Measurements from ENCODE around the gene SDCBP2.

The SDCBP2 gene

DNA sequence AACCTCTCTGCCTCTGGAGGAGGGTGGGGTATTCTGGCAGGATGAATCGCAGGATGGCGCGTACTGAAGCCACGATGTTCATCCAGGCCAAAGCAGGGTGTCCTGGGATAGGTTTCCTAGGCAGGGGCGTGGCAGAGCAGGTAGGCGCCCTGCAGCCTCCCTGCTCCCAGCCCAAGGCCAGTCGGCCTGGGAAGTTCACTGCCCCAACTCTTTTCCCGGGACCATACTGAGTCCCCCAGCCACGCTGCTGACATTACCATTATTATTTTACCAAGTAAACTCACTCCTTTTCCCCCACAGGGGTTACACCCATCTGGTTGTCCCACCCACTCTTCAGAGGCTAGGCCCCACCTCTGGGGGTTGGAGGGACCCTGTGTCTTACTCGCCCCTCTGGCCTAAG, 21.8 kb downstream of the SDCBP2 start:
- TF ChIP-seq GATA3 (IDR thresholded peaks at IDR 0.05; ENCODE audit: low read depth, low read length): no peak
- TF ChIP-seq GATA2 (IDR thresholded peaks at IDR 0.05; ENCODE audit: low read depth, low read length): no peak

DNA sequence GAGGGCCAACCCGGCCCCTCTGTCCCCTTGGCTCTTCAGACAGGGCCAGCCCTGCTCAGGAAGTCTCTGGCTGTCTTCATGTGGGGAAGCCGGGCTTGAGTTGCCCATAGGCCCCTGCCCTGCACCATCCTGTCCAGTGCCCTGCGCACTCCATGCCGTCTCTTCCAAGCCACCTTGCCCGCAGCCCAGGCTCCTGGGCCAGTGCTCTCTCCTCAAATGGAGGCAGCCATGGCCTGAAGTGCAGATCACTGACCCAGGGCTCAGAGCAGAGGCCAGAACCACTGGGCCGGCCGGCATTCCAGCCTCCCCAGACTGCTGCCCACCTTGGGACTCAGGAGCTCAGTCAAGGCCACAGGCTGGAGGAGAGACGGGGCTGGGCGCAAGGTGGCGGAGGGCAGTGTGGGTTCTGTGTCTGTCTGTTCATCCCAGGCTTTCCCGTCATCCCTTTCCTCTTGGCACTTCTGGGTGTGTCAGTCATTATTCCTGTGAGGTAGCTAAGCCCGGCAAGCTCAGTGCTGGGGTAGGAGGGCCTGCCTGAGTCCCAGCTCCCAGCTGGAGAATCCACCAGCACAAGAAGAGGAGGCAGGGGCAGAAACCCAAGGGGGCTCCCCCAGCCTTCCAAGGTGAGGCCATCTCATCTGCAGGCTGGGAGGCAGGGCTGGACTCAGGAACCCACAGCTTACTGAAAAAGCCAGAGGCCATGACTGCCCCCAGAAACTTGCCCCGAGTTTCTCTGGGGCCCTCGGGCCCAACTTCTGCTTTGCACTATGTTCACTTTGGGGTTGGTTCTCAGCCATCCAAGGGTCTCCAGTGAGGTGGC, 22.4 kb downstream of the SDCBP2 start:
- TF ChIP-seq GATA3 (IDR thresholded peaks at IDR 0.05; ENCODE audit: low read depth, low read length) (no peak), GATA2 (IDR thresholded peaks at IDR 0.05; ENCODE audit: low read depth, low read length) (no peak)

DNA sequence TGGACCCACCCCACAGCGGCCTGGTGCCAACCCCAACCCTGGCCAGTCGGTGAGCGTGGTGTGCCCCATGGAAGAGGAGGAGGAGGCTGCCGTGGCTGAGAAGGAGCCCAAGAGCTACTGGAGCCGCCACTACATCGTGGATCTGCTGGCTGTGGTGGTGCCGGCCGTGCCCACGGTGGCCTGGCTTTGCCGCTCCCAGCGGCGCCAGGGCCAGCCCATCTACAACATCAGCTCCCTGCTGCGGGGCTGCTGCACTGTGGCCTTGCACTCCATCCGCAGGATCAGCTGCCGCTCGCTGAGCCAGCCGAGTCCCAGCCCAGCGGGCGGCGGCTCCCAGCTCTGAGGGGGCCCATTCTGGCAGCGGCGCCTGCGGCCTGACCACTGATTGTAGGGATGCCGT, 23.2 kb downstream of the SDCBP2 start:
- TF ChIP-seq GATA2 (IDR thresholded peaks at IDR 0.05; ENCODE audit: low read depth, low read length) (no peak), GATA3 (IDR thresholded peaks at IDR 0.05; ENCODE audit: low read depth, low read length) (no peak)

DNA sequence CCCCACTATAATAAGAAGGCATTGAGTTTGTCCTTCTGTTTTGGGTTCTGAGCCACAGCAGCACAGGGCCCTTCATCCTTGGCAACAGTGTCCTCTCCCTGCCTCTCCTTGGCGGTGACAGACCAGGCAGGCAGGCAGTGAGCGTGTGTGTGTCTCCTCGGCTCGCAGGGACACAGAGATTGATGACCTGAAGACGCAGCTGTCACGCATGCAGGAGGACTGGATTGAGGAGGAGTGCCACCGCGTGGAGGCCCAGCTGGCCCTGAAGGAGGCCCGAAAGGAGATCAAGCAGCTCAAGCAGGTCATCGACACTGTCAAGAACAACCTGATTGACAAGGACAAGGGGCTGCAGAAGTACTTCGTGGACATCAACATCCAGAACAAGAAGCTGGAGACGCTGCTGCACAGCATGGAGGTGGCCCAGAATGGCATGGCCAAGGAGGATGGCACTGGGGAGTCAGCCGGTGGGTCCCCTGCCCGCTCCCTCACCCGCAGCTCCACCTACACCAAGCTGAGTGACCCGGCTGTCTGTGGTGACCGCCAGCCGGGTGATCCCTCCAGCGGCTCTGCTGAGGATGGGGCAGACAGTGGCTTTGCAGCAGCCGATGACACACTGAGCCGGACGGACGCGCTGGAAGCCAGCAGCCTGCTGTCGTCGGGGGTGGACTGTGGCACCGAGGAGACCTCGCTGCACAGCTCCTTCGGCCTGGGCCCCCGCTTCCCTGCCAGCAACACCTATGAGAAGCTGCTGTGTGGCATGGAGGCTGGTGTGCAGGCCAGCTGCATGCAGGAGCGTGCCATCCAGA, 24.0 kb downstream of the SDCBP2 start:
- TF ChIP-seq GATA2 (IDR thresholded peaks at IDR 0.05; ENCODE audit: low read depth, low read length): no peak
- no peak for TF ChIP-seq GATA3 (IDR thresholded peaks at IDR 0.05; ENCODE audit: low read depth, low read length)

DNA sequence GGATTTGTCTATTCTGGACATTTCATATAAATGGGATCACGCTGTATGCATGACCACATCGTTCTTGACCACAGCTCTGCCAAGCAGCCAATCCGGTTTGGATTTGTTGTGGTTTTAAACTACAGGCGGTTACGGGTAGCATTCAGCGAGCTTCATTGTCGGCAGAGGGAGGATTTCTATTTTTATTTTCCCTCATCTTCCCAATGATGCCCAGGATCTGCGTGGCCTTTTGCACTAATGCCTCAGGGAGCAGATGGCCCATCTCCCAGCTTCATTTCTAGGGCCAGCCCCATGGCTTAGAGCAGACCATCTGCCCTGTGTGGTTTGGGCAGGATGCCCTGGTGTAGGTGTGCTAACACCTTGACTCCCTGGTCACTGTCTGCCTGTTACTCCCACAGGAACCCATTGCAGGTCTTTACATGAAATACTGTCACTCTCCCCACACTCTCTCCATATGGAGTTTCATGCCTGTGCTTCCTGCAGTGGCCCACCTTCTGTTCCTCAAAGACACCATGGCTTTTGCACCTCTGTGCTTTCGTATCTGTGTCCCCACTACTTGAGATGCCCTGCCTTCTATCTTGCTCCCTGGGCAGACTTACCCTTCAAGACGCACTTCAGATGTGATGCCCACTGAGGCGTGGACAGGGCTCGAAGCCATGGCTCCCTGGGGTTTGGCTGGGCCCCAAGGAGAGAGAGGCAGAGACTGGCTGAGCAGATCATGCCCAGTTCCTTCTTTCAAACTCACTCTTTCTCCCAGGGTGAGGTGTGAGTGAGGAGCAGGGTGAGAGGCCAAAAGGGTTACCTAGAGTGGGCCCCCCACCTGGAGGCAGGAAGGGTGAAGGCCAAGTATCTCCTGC, 26.0 kb downstream of the SDCBP2 start:
- TF ChIP-seq GATA3 (IDR thresholded peaks at IDR 0.05; ENCODE audit: low read depth, low read length) (no peak), GATA2 (IDR thresholded peaks at IDR 0.05; ENCODE audit: low read depth, low read length) (no peak)

DNA sequence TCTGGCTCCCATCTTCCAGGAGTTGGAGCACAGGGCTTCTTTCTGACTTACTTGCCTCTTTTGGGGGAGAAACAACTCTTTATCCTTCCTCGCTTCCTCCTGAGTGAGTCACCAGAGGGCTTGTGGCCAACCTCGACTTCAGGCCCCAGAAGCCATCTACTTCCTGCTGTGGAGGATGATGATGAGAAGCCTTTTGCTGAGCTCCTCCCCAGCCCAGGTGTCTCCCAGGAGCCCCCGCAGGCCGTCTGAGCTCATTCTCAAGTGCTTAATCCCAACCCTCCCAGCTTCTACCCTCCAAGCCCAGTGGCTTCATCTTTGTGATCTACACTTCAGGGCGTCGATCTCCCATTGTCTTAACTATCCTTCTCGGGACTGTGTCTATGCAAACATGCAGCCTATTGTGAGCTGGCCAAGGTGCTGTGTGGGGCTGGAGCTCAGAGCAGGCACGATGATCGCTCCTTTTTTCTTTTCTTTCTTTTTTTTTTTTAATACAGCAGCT, 27.9 kb downstream of the SDCBP2 start:
- TF ChIP-seq GATA2 (IDR thresholded peaks at IDR 0.05; ENCODE audit: low read depth, low read length) (no peak), GATA3 (IDR thresholded peaks at IDR 0.05; ENCODE audit: low read depth, low read length) (no peak)

DNA sequence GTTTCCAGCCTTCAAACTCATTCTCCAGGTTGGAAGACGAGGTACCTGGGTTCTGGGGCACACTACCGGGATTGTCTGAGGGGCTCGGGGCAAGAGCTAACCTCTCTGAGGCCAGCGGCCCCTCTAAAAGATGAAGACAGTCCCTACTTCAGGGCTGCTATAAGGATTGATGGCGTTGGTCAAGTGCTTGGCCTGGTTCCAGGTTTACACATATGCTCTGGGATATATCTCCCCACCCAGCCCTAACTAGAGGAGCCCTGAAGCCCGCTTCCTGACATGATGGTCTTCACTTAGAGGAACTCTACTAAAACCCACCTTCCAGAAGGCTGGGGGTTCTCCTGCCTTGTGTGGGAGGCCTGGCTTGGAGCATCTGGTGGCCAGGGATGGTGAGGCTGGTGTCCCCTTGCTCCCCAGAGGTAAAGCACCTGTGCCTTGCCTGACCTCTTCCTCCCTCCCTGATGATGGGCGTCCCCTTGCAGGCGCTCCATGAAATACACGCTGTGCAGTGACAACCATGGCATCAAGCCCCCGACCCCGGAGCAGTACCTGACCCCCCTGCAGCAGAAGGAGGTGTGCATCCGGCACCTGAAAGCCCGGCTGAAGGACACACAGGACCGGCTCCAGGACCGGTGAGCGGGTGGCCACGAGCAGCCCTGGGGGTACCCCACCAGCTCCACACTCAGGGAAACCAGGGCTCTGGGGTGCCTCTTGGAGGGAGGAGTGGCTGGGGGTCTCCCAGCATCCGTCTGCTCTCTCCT, 28.7 kb downstream of the SDCBP2 start:
- TF ChIP-seq GATA2 (IDR thresholded peaks at IDR 0.05; ENCODE audit: low read depth, low read length): no peak
- no peak for TF ChIP-seq GATA3 (IDR thresholded peaks at IDR 0.05; ENCODE audit: low read depth, low read length)

DNA sequence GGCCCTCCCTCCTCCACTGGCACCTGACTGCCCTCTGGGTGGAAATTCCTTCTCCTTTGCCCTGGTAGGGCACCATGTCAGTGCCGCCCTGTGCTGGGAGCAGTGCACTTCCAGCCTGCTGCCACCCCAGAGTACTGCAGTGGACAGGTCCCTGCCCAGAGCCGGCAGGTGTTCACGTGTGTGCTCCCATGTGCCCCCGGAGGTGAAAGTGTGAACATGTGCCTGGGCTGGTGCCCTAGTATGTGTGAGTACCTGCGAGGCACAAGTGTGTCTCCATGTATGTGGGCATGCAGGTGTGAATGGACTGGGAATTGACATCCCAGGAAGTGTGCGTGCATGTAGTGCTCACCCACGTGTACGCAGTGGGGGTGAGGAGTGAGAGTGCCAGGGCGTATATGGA, 29.4 kb downstream of the SDCBP2 start:
- TF ChIP-seq GATA3 (IDR thresholded peaks at IDR 0.05; ENCODE audit: low read depth, low read length): no peak
- no peak for TF ChIP-seq GATA2 (IDR thresholded peaks at IDR 0.05; ENCODE audit: low read depth, low read length)

DNA sequence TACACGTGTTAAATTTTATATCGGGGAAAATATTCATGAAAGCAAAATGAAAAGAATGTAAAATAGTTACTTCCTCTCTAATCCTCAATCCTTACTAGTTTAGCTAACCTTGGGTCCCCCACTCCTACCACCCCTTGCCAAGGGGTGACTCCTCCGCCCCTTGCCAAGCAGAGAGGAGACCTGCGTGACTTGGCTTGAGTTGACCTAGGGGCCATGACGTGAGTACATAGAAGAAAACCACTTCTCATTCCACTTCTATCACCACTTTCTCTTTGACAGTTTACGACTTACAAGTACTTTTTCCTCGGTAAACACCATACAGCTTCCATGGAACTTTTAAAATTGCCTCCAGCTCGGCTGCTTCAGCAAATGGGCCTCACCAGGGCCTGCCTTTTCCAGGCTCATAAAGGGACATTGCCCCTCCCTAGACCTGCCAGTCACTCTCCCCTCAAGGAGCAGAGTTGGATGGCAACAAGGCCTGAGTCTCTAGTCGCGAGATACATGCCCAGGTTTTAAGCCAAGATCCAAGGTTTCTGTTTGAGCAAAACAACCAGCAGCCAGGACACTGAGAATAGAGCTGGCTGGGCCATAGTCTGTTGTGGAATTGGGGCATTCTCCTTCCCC, 29.9 kb downstream of the SDCBP2 start:
- TF ChIP-seq GATA2 (IDR thresholded peaks at IDR 0.05; ENCODE audit: low read depth, low read length) (no peak), GATA3 (IDR thresholded peaks at IDR 0.05; ENCODE audit: low read depth, low read length) (no peak)

DNA sequence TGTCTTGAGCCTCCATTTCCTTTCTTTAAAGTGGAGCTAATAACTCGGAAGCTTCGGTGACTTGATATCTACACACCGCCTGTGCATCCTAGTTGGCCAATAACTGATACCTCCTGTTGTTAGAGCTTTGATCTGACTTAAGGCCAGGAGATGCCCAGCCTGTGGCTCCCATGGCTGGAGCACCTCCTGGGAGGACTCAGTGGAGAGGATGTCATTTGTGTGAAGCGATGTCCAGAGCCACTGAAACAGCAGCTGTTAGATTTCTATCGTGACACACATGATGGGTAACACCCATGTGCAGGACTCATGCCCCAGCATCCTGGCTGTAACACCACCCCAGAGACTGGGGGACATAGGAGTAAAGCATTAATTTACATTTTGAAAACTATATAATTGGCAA, 30.8 kb downstream of the SDCBP2 start:
- TF ChIP-seq GATA2 (IDR thresholded peaks at IDR 0.05; ENCODE audit: low read depth, low read length) (no peak), GATA3 (IDR thresholded peaks at IDR 0.05; ENCODE audit: low read depth, low read length) (no peak)

DNA sequence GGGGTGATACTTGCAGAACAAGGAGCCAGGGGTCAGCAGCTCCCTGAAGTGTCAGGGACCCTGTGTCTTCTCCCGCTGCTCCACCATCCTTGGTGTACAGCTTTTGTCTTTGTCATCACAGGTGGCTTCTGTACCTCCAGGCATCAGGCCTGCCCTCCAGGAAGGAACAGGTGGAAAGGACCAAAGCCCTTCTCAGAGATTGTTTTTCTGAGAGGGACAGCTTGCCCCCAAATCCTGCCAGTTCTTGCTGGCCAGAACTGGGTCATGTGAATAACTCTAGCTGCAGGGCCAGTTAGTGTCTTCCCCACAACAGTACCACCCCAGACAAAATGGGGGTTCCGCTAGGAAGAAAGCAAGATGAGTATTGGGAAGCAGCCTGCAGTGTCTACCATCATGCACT, 31.5 kb downstream of the SDCBP2 start:
- TF ChIP-seq GATA2 (IDR thresholded peaks at IDR 0.05; ENCODE audit: low read depth, low read length): no peak
- TF ChIP-seq GATA3 (IDR thresholded peaks at IDR 0.05; ENCODE audit: low read depth, low read length): no peak

DNA sequence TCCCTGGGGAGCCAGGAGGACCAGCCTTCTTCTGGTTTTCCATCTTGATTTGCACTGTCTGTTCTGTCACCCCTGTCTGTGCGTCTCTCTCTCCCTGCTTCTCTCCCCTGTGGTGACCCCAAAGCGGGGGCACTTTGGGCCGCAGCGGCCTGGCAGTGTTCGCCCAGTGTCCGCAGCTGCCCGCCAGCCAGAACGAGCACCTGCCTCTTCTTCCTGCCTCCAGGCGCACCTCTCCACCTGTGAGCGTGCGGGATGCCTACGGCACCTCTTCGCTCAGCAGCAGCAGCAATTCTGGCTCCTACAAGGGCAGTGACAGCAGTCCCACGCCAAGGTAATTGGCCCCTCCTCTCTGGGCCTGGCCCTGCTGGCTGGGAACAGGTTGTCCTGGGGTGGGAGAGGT, 32.0 kb downstream of the SDCBP2 start:
- TF ChIP-seq GATA2 (IDR thresholded peaks at IDR 0.05; ENCODE audit: low read depth, low read length) (no peak), GATA3 (IDR thresholded peaks at IDR 0.05; ENCODE audit: low read depth, low read length) (no peak)

DNA sequence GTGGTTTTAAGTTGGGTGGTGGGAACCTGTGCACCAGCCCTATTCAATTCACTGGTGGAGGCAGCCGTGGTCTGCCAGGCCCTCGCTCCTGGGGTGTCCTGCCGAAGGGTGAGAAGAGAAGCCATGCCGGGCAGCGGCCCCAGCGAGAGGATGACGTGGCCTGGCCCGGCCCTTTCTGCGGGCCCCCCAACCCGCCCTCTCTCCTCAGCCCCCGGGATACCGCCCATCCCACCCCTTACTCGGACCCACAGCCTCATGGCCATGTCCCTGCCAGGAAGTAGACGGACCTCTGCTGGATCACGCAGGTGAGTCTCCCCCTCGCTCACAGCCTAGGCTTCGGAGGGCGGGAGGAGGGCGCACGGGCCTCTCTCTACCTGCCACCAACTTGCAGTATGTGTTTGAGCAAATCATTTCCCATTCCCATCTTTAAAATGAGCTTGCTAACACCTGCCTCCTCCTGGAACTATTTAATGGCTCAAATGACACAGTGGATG, 32.8 kb downstream of the SDCBP2 start:
- TF ChIP-seq GATA3 (IDR thresholded peaks at IDR 0.05; ENCODE audit: low read depth, low read length) (no peak), GATA2 (IDR thresholded peaks at IDR 0.05; ENCODE audit: low read depth, low read length) (no peak)
